ENCODE results near the gene DDX41. TPM values are rescaled to one million over a fixed set of nuclear protein-coding genes. Genes with fewer than 3 reads are reported as not detected.

The DDX41 gene
- total RNA-seq, 3 donors from 2014 or later (not counting 1 experiment from before 2014, with no cell fraction given): 66.6 to 106 (median 78.3) TPM

DNA sequence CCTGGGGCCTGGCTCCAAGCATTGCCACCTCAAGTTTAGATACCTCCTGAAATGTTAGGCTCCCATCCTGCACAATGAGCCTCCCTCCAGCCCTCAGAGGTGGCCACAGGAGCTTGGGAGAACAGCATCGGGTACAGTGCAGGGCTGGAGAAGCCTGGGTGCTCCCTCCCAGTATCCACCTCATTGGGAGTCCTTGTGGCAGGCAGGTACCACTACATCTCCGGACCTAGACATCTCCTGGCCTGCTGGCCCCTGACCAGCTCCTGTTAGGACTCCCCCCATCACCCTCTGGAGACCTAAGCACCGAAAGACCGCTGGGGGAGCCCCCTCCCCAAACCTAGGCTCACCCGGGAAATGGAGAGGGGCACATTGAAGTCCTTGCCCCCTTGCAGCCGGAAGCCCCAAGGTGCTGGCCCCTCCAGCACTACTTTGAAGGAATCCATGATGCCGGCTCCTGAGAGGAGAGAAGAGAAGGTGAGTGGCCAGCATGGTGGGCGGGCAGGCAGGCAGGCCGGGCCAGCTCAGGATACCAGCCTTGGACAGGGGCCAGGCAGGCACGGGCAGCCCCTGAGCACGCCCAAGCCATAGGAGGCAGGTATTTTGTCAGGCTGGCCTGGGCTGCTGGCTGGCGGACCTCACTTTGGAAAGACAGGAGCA is 20.6 kb downstream of the DDX41 start:
- Histone ChIP-seq H3K27me3 (ENCODE audit: control insufficient read depth, insufficient read depth, low read length) (peaks cover 5% of the 10 kb centered on the region), H3K4me1 (ENCODE audit: control insufficient read depth, insufficient read depth, low read length) (peaks cover 63% of the 10 kb centered on the region), H3K4me3 (ENCODE audit: low read length) (no peak overlapping the region), H3K36me3 (ENCODE audit: control insufficient read depth, insufficient read depth, low read length) (no peaks in the 10 kb centered on the region), H3K27ac (ENCODE audit: low read length) (no peak overlapping the region), H3K9me3 (ENCODE audit: control insufficient read depth, insufficient read depth, low read length) (no peaks in the 10 kb centered on the region)
- TF ChIP-seq, protein P1, sequence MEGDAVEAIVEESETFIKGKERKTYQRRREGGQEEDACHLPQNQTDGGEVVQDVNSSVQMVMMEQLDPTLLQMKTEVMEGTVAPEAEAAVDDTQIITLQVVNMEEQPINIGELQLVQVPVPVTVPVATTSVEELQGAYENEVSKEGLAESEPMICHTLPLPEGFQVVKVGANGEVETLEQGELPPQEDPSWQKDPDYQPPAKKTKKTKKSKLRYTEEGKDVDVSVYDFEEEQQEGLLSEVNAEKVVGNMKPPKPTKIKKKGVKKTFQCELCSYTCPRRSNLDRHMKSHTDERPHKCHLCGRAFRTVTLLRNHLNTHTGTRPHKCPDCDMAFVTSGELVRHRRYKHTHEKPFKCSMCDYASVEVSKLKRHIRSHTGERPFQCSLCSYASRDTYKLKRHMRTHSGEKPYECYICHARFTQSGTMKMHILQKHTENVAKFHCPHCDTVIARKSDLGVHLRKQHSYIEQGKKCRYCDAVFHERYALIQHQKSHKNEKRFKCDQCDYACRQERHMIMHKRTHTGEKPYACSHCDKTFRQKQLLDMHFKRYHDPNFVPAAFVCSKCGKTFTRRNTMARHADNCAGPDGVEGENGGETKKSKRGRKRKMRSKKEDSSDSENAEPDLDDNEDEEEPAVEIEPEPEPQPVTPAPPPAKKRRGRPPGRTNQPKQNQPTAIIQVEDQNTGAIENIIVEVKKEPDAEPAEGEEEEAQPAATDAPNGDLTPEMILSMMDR (IDR thresholded peaks at IDR 0.05): no peak
- ATAC-seq (no peak), DNase-seq (peak in 1 of 2 donors; percentile 26)
- H3K4me3 Mint-ChIP-seq: peak overlapping the region; percentile 69
- no peaks in the 10 kb centered on the region for H3K36me3 Mint-ChIP-seq
- intact Hi-C loops (cut with micrococcal nuclease): loop anchor here (10.0 kb wide), 1 partner anchor 381 kb away; no protein-coding TSS in a partner anchor
- H3K27me3 Mint-ChIP-seq (ENCODE audit: low read depth in 2 of 2): peaks cover 10 to 14% of the 10 kb centered on the region in 2 donors
- peak overlapping the region in 1 of 2 donors; percentile 14 for H3K27ac Mint-ChIP-seq
- H3K9me3 Mint-ChIP-seq: no peaks in the 10 kb centered on the region
- H3K4me1 Mint-ChIP-seq: peaks cover 18 to 55% of the 10 kb centered on the region in 2 donors
- 81% methylated on average over 12 of the region's 12 CpGs for WGBS (ENCODE audit: insufficient coverage)

DNA sequence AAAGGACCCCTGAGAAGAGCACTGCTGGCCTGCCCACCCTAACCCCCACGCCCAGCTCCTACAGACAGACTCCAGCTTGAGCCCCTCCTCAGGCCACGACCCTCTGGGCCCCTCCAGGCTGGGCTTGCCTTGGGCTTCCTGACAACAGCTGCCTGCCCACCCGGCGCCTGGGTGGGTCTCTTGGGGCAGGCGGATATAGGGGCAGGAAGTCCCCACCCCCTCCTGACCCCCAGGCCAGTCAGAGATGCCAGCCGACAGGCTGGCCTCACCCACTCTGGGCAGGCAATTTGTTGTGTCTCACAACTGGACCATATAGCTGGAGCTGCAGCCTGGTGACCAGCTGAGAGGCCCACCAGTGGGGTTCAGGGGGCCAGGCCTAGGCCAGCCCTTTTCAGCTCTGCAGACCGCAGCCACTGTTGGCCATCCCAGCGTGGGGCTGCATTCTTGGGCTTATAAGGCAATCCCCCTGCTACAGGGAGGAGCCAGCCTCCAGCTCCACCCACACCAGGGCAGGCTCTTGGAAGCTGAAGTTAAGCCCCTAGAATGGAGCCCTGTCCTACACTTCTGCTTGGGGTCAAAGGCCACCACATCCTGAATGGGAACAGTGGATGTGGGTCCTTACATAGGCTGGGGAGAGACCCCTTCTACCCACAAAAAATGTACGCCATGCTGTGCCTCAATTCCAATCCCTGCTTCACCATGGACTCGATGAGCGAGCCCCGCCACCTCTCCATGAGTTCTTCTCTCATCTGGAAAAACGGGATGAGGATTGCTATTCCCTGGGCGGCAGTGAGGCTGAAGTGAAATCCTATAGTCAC is 21.3 kb downstream of the DDX41 start:
- ATAC-seq (no peak), DNase-seq (no peak)
- TF ChIP-seq, protein P1 (IDR thresholded peaks at IDR 0.05): no peak
- H3K36me3 Mint-ChIP-seq: no peaks in the 10 kb centered on the region
- no peaks in the 10 kb centered on the region for H3K9me3 ChIP-seq (ENCODE audit: control insufficient read depth, insufficient read depth, low read length)
- intact Hi-C loops (cut with micrococcal nuclease): loop anchor here (10.0 kb wide), 1 partner anchor 381 kb away; no protein-coding TSS in a partner anchor
- WGBS (ENCODE audit: insufficient coverage): 82% methylated on average over 14 of the region's 14 CpGs
- peaks cover 56% of the 10 kb centered on the region for H3K4me1 ChIP-seq (ENCODE audit: control insufficient read depth, insufficient read depth, low read length)
- H3K4me1 Mint-ChIP-seq: peaks cover 15 to 50% of the 10 kb centered on the region in 2 donors
- H3K36me3 ChIP-seq (ENCODE audit: control insufficient read depth, insufficient read depth, low read length): no peaks in the 10 kb centered on the region
- peaks cover 10 to 14% of the 10 kb centered on the region in 2 donors for H3K27me3 Mint-ChIP-seq (ENCODE audit: low read depth in 2 of 2)
- no peaks in the 10 kb centered on the region for H3K9me3 Mint-ChIP-seq
- H3K27ac Mint-ChIP-seq: peak overlapping the region in 1 of 2 donors; percentile 14
- no peak overlapping the region for H3K4me3 ChIP-seq (ENCODE audit: low read length)
- H3K27ac ChIP-seq (ENCODE audit: low read length): no peak overlapping the region
- no peak overlapping the region for H3K4me3 Mint-ChIP-seq
- H3K27me3 ChIP-seq (ENCODE audit: control insufficient read depth, insufficient read depth, low read length): peaks cover 5% of the 10 kb centered on the region

DNA sequence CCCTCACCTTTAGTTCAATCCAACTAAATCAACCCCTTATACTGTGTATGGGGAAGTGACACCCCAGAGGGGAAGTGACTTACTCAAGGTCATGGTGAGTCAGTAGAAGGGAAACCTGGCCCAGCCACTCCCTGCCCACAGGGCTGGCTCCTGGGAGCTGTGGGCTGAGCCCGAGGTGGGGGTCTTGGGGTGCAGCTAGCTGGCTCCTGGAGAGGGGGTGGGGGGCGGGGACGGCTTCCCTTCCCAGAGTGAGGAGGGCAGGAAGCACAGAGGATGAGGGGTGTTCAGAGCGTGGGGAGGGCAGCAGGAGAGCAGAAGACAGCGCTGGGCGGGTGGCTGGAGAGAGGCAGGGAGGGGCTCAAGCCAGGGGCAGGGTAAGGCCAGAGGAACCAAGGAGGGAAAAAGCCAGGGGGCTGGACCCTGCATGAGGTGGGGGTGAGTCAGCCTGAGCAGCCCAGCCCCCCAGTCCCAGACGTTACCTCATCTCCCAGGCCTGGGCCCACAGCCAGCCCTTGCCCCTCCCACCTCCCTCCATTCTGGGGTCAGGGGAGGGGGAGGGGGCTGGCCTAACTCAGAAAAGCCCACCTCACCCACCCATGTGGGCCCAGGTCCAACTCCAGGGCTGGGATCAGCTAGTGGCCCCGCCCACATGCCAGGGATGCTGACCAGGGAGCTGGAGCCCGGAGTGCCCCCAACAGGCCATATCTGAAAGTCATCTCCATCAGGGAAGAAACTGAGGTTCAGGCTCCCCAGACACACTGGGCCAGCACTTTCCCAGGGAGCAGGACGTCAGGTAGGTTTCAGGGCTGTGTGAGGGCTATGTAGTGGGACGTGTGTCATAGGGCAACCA is 22.2 kb downstream of the DDX41 start:
- no peak overlapping the region for H3K4me3 ChIP-seq (ENCODE audit: low read length)
- peak overlapping the region in 1 of 2 donors; percentile 80 for H3K27ac Mint-ChIP-seq

More for the DNA sequence above, 22.2 kb downstream of the DDX41 start:
- H3K9me3 ChIP-seq (ENCODE audit: control insufficient read depth, insufficient read depth, low read length): no peaks in the 10 kb centered on the region
- Mint-ChIP-seq H3K4me3 (no peak overlapping the region), H3K36me3 (no peaks in the 10 kb centered on the region), H3K9me3 (no peaks in the 10 kb centered on the region), H3K27me3 (ENCODE audit: low read depth in 2 of 2) (peaks cover 8 to 10% of the 10 kb centered on the region in 2 donors), H3K4me1 (peaks cover 14 to 51% of the 10 kb centered on the region in 2 donors)
- 68% methylated on average over 11 of the region's 11 CpGs for WGBS (ENCODE audit: insufficient coverage)
- DNase-seq (no peak), ATAC-seq (peak in 2 of 3 donors; percentile 6 to 59)
- peaks cover 56% of the 10 kb centered on the region for H3K4me1 ChIP-seq (ENCODE audit: control insufficient read depth, insufficient read depth, low read length)
- TF ChIP-seq, protein P1 (IDR thresholded peaks at IDR 0.05): no peak
- intact Hi-C loops (cut with micrococcal nuclease): loop anchor here (10.0 kb wide), 1 partner anchor 380 kb away; no protein-coding TSS in a partner anchor
- H3K27ac ChIP-seq (ENCODE audit: low read length): no peak overlapping the region
- no peaks in the 10 kb centered on the region for H3K36me3 ChIP-seq (ENCODE audit: control insufficient read depth, insufficient read depth, low read length)
- H3K27me3 ChIP-seq (ENCODE audit: control insufficient read depth, insufficient read depth, low read length): peaks cover 5% of the 10 kb centered on the region
